HG03175 (cell line): ENCODE data around the gene KLHL40.

Source experiments
- ATAC-seq: cut with Tn5 transposase; IDR thresholded peaks from one replicate; pipeline ENCODE4 v1.9.1; 2021; ENCODE audit warnings: mild to moderate bottlenecking, moderate library complexity; ENCODE audit not compliant: unreplicated experiment

KLHL40 gene

GRCh38 chr3:42702066-42702951 lies 17.0 kb downstream of the KLHL40 start, which contains the start of gene HHATL:
Gene HHATL, minus strand, starts transcription at chr3:42702798. Its CDS starts 1,972 bp downstream, at chr3:42700826.
- ATAC-seq = no peak

GRCh38 chr3:42702982-42703694 lies 17.8 kb downstream of the KLHL40 start:
- ATAC-seq = no peak

GRCh38 chr3:42703695-42704025 lies 18.3 kb downstream of the KLHL40 start:
- ATAC-seq = no peak

- no peak for ATAC-seq
Observed at GRCh38 chr3:42704136-42704841, 19.0 kb downstream of the KLHL40 start.

- ATAC-seq = no peak
Observed at GRCh38 chr3:42705058-42705767, 19.9 kb downstream of the KLHL40 start.

GRCh38 chr3:42705962-42706585 lies 20.7 kb downstream of the KLHL40 start:
- ATAC-seq = no peak

GRCh38 chr3:42706721-42707619 lies 21.6 kb downstream of the KLHL40 start:
- ATAC-seq = no peak

- no peak for ATAC-seq
Observed at GRCh38 chr3:42707620-42708355, 22.5 kb downstream of the KLHL40 start.

GRCh38 chr3:42708611-42709151 lies 23.3 kb downstream of the KLHL40 start:
- ATAC-seq = no peak

- ATAC-seq = no peak
Observed at GRCh38 chr3:42709621-42710020, 24.3 kb downstream of the KLHL40 start.

GRCh38 chr3:42710323-42711021 lies 25.1 kb downstream of the KLHL40 start:
- ATAC-seq = no peak

- no peak for ATAC-seq
Observed at GRCh38 chr3:42711491-42712343, 26.4 kb downstream of the KLHL40 start.

GRCh38 chr3:42712344-42712648 lies 27.0 kb downstream of the KLHL40 start:
- no peak for ATAC-seq

GRCh38 chr3:42712688-42713372 lies 27.5 kb downstream of the KLHL40 start:
- ATAC-seq = no peak

GRCh38 chr3:42713747-42714146 lies 28.4 kb downstream of the KLHL40 start:
- no peak for ATAC-seq

GRCh38 chr3:42714171-42714852 lies 29.0 kb downstream of the KLHL40 start:
- ATAC-seq = no peak
